ENCODE data around the gene FANCD2OS.

FANCD2OS gene

GRCh38 chr3:10122724-10123123 is 14.7 kb upstream of the FANCD2OS start:
- POLR2A ChIA-PET: no interaction called here
- TF ChIP-seq CTCF (IDR thresholded peaks at IDR 0.05; ENCODE audit: insufficient read depth, low read length, missing control alignments): no peak
- H3K4me3 ChIP-seq (ENCODE audit: low read depth, low read length): no peak overlapping the region
- CTCF ChIA-PET: no interaction called here
- DNase-seq (ENCODE audit: low read depth, low spot score): no peak

GRCh38 chr3:10121064-10121463 is 13.0 kb upstream of the FANCD2OS start:
- no peak for DNase-seq (ENCODE audit: low read depth, low spot score)
- H3K4me3 ChIP-seq (ENCODE audit: low read depth, low read length): no peak overlapping the region
- ChIA-PET CTCF (no interaction called here), POLR2A (no interaction called here)
- TF ChIP-seq CTCF (IDR thresholded peaks at IDR 0.05; ENCODE audit: insufficient read depth, low read length, missing control alignments): no peak

GRCh38 chr3:10119376-10119775 is 11.3 kb upstream of the FANCD2OS start:
- no peak overlapping the region for H3K4me3 ChIP-seq (ENCODE audit: low read depth, low read length)
- no peak for TF ChIP-seq CTCF (IDR thresholded peaks at IDR 0.05; ENCODE audit: insufficient read depth, low read length, missing control alignments)
- no peak for DNase-seq (ENCODE audit: low read depth, low spot score)
- CTCF ChIA-PET: interaction anchor here (1.3 kb wide), 1 partner anchor 187 kb away, joined by 4 read pairs; no protein-coding TSS in a partner anchor
- POLR2A ChIA-PET: no interaction called here

- peak overlapping the region; percentile 98 for H3K4me3 ChIP-seq (ENCODE audit: low read depth, low read length)
Observed at GRCh38 chr3:10116928-10117327, 8.9 kb upstream of the FANCD2OS start.

GRCh38 chr3:10116138-10116460 is 8.0 kb upstream of the FANCD2OS start:
- CTCF ChIA-PET: interaction anchor here (1.0 kb wide), 1 partner anchor 169 kb away, joined by 3 read pairs; no protein-coding TSS in a partner anchor
- POLR2A ChIA-PET: interaction anchor here (0.5 kb wide), 1 partner anchor 13 kb away, joined by 3 read pairs; no protein-coding TSS in a partner anchor
- TF ChIP-seq CTCF (IDR thresholded peaks at IDR 0.05; ENCODE audit: insufficient read depth, low read length, missing control alignments): no peak
- peak overlapping the region; percentile 98 for H3K4me3 ChIP-seq (ENCODE audit: low read depth, low read length)
- no peak for DNase-seq (ENCODE audit: low read depth, low spot score)

More at GRCh38 chr3:10116928-10117327, 8.9 kb upstream of the FANCD2OS start:
- CTCF ChIA-PET: interaction anchor here (0.8 to 1.8 kb wide), 4 partner anchors 10 to 622 kb away, joined by 3 to 7 read pairs (median 4); no protein-coding TSS in a partner anchor
- TF ChIP-seq CTCF (IDR thresholded peaks at IDR 0.05; ENCODE audit: insufficient read depth, low read length, missing control alignments): no peak
- DNase-seq (ENCODE audit: low read depth, low spot score): no peak
- POLR2A ChIA-PET: no interaction called here

- ChIA-PET POLR2A (interaction anchor here (0.5 to 0.7 kb wide), 6 partner anchors 14 to 200 kb away, joined by 3 to 5 read pairs (median 4); no protein-coding TSS in a partner anchor), CTCF (no interaction called here)
- no peak for TF ChIP-seq CTCF (IDR thresholded peaks at IDR 0.05; ENCODE audit: insufficient read depth, low read length, missing control alignments)
- H3K4me3 ChIP-seq (ENCODE audit: low read depth, low read length): peak within 1 kb of the TSS; percentile 98
- DNase-seq (ENCODE audit: low read depth, low spot score): peak; percentile 77
Observed at GRCh38 chr3:10115326-10116137, 7.5 kb upstream of the FANCD2OS start, which contains the start of gene BRK1. Gene BRK1 (plus strand): TSS chr3:10115675. CDS start chr3:10115702, 27 bp downstream.

All from AG04449 (cell line).